ENCODE measurements around the gene ZBTB20. TPM values are rescaled to one million over a fixed set of nuclear protein-coding genes. Genes with fewer than 3 reads are reported as not detected.

Gene ZBTB20
- total RNA-seq, 1 donor from 2014 or later = 19.1 TPM

GRCh38 chr3:114556657-114557213, 590.4 kb downstream of the ZBTB20 start:
- no peak overlapping the region for H3K27ac Mint-ChIP-seq (ENCODE audit: unreplicated experiment)
- no peaks in the 10 kb centered on the region for H3K27me3 Mint-ChIP-seq (ENCODE audit: unreplicated experiment)
- H3K4me3 Mint-ChIP-seq (ENCODE audit: unreplicated experiment) = no peak overlapping the region
- TF ChIP-seq, protein P1, sequence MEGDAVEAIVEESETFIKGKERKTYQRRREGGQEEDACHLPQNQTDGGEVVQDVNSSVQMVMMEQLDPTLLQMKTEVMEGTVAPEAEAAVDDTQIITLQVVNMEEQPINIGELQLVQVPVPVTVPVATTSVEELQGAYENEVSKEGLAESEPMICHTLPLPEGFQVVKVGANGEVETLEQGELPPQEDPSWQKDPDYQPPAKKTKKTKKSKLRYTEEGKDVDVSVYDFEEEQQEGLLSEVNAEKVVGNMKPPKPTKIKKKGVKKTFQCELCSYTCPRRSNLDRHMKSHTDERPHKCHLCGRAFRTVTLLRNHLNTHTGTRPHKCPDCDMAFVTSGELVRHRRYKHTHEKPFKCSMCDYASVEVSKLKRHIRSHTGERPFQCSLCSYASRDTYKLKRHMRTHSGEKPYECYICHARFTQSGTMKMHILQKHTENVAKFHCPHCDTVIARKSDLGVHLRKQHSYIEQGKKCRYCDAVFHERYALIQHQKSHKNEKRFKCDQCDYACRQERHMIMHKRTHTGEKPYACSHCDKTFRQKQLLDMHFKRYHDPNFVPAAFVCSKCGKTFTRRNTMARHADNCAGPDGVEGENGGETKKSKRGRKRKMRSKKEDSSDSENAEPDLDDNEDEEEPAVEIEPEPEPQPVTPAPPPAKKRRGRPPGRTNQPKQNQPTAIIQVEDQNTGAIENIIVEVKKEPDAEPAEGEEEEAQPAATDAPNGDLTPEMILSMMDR (IDR thresholded peaks at IDR 0.05) = no peak
- H3K36me3 Mint-ChIP-seq (ENCODE audit: unreplicated experiment) = peaks cover 2% of the 10 kb centered on the region
- no peak for DNase-seq (ENCODE audit: extremely low spot score, unreplicated experiment)
- H3K4me1 Mint-ChIP-seq (ENCODE audit: unreplicated experiment) = peaks cover 19% of the 10 kb centered on the region
- no peaks in the 10 kb centered on the region for H3K9me3 Mint-ChIP-seq (ENCODE audit: unreplicated experiment)

- no peaks in the 10 kb centered on the region for H3K27me3 Mint-ChIP-seq (ENCODE audit: unreplicated experiment)
Measured at GRCh38 chr3:114554731-114555130, 592.4 kb downstream of the ZBTB20 start.

DNA sequence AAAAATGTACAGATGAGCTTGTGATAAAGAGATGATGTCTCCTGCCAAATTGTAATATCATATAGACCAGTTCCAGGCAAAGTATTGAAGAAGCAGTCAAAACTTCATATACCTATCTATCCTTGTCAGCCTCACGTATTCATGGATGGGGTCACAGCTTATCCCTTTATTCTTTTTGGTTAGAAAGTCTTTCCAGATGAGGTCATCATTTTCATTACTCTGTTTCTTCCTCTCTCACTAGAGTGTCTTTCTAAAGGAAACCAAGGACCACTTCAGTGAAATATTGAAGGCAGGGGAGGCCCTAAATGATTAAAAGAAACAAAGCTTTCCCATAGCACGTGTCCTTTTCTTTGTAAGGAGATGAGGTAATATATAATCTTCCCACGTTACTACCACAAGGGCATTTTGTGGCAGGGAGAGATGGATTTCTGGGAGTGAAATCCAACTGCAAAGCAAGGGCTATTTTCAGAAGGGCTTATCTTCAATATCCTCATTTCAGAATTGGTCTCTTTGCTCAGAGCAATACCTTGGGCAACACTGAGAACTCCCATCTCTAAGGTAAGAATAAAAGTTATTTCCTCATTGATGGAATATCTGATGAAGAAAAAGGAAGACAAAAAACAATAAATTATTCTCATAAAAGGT, 593.0 kb downstream of the ZBTB20 start:
- Mint-ChIP-seq H3K36me3 (ENCODE audit: unreplicated experiment) (no peaks in the 10 kb centered on the region), H3K4me1 (ENCODE audit: unreplicated experiment) (peaks cover 19% of the 10 kb centered on the region), H3K27ac (ENCODE audit: unreplicated experiment) (no peak overlapping the region), H3K9me3 (ENCODE audit: unreplicated experiment) (no peaks in the 10 kb centered on the region), H3K4me3 (ENCODE audit: unreplicated experiment) (no peak overlapping the region), H3K27me3 (ENCODE audit: unreplicated experiment) (no peaks in the 10 kb centered on the region)
- TF ChIP-seq, protein P1 (IDR thresholded peaks at IDR 0.05) = no peak
- DNase-seq (ENCODE audit: extremely low spot score, unreplicated experiment) = no peak

More at GRCh38 chr3:114554731-114555130, 592.4 kb downstream of the ZBTB20 start:
- no peaks in the 10 kb centered on the region for H3K9me3 Mint-ChIP-seq (ENCODE audit: unreplicated experiment)
- TF ChIP-seq, protein P1 (IDR thresholded peaks at IDR 0.05) = no peak
- no peak overlapping the region for H3K27ac Mint-ChIP-seq (ENCODE audit: unreplicated experiment)
- no peaks in the 10 kb centered on the region for H3K36me3 Mint-ChIP-seq (ENCODE audit: unreplicated experiment)
- H3K4me3 Mint-ChIP-seq (ENCODE audit: unreplicated experiment) = no peak overlapping the region
- H3K4me1 Mint-ChIP-seq (ENCODE audit: unreplicated experiment) = peaks cover 19% of the 10 kb centered on the region
- DNase-seq (ENCODE audit: extremely low spot score, unreplicated experiment) = no peak

- no peak for DNase-seq (ENCODE audit: extremely low spot score, unreplicated experiment)
- H3K27ac Mint-ChIP-seq (ENCODE audit: unreplicated experiment) = no peak overlapping the region
- no peaks in the 10 kb centered on the region for H3K27me3 Mint-ChIP-seq (ENCODE audit: unreplicated experiment)
- H3K9me3 Mint-ChIP-seq (ENCODE audit: unreplicated experiment) = no peaks in the 10 kb centered on the region
- H3K4me1 Mint-ChIP-seq (ENCODE audit: unreplicated experiment) = peaks cover 19% of the 10 kb centered on the region
- TF ChIP-seq, protein P1 (IDR thresholded peaks at IDR 0.05) = no peak
- H3K36me3 Mint-ChIP-seq (ENCODE audit: unreplicated experiment) = no peaks in the 10 kb centered on the region
- H3K4me3 Mint-ChIP-seq (ENCODE audit: unreplicated experiment) = no peak overlapping the region
Measured at GRCh38 chr3:114552527-114552812, 594.6 kb downstream of the ZBTB20 start.

DNA sequence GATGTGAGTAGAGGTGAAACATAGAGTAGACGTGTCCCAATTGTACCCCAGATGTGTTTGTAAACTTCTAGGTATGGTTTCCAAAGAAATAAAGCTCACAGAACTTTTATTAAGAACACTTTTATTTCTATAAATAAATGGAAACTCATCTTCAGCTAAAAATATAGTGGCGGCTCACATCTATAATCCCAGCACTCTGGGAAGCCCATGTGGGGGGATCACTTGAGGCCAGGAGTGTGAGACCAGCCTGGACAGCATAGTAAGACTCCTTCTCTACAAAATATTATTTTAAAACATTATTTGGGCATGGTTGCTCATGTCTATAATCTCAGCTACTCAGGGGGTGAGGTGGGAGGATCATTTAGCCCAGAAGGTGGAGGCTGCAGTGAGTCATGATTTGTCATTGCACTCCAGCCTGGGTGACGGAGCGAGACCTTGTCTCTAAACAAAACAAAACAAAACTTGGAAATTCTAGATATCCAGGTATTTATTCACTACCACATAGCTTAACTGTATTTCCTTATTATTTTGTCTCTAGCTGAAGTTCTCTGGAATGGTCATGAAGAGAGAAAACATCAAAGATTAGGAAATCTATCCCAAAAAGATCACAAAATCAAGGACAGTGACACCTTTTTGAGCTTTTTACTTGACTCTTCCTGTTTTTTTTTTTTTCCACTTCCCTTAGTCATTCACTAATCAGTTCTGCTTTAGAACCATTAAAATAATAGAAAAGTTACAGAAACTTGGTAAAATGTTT, 595.1 kb downstream of the ZBTB20 start:
- H3K27ac Mint-ChIP-seq (ENCODE audit: unreplicated experiment) = no peak overlapping the region
- no peak overlapping the region for H3K4me3 Mint-ChIP-seq (ENCODE audit: unreplicated experiment)

More for the DNA sequence above, 595.1 kb downstream of the ZBTB20 start:
- Mint-ChIP-seq H3K4me1 (ENCODE audit: unreplicated experiment) (peaks cover 19% of the 10 kb centered on the region), H3K36me3 (ENCODE audit: unreplicated experiment) (no peaks in the 10 kb centered on the region), H3K9me3 (ENCODE audit: unreplicated experiment) (no peaks in the 10 kb centered on the region), H3K27me3 (ENCODE audit: unreplicated experiment) (no peaks in the 10 kb centered on the region)
- TF ChIP-seq, protein P1 (IDR thresholded peaks at IDR 0.05) = no peak
- no peak for DNase-seq (ENCODE audit: extremely low spot score, unreplicated experiment)
